GM10847 (cell line): ENCODE measurements around the gene SFI1.

Source experiments
- POLR2A ChIP-seq: IDR thresholded peaks from 2 replicates; pipeline ENCODE4 v1.6.1; 2011; ENCODE audit not compliant: insufficient read length; ENCODE audit errors: extremely low read depth

The SFI1 gene

GRCh38 chr22:31496007-31496734 is at the start of gene SFI1:
SFI1 (plus strand) TSS chr22:31496536; CDS start chr22:31508285, 11,749 bp downstream.
- peak; percentile 58 for TF ChIP-seq POLR2A

GRCh38 chr22:31446767-31447166 is 49.6 kb upstream of the SFI1 start:
- no peak for TF ChIP-seq POLR2A

GRCh38 chr22:31447337-31447736 is 49.0 kb upstream of the SFI1 start:
- TF ChIP-seq POLR2A, result no peak

- no peak for TF ChIP-seq POLR2A
Measured at GRCh38 chr22:31448382-31448781, 48.0 kb upstream of the SFI1 start.

- no peak for TF ChIP-seq POLR2A
Measured at GRCh38 chr22:31449506-31449905, 46.8 kb upstream of the SFI1 start.

GRCh38 chr22:31451709-31452571 is 44.4 kb upstream of the SFI1 start:
- no peak for TF ChIP-seq POLR2A

- TF ChIP-seq POLR2A, result no peak
Measured at GRCh38 chr22:31461699-31462098, 34.6 kb upstream of the SFI1 start.

GRCh38 chr22:31465307-31465706 is 31.0 kb upstream of the SFI1 start:
- TF ChIP-seq POLR2A, result no peak

- no peak for TF ChIP-seq POLR2A
Measured at GRCh38 chr22:31474743-31475142, 21.6 kb upstream of the SFI1 start.

- TF ChIP-seq POLR2A, result no peak
Measured at GRCh38 chr22:31475800-31476199, 20.5 kb upstream of the SFI1 start.

- no peak for TF ChIP-seq POLR2A
Measured at GRCh38 chr22:31477329-31477728, 19.0 kb upstream of the SFI1 start.

- no peak for TF ChIP-seq POLR2A
Measured at GRCh38 chr22:31481129-31481528, 15.2 kb upstream of the SFI1 start.

GRCh38 chr22:31486951-31487350 is 9.4 kb upstream of the SFI1 start:
- TF ChIP-seq POLR2A, result no peak

GRCh38 chr22:31488346-31488883 is 7.9 kb upstream of the SFI1 start:
- TF ChIP-seq POLR2A, result no peak

GRCh38 chr22:31488988-31489617 is 7.2 kb upstream of the SFI1 start:
- no peak for TF ChIP-seq POLR2A
